ENCODE measurements around the gene TARBP2. TPM values are rescaled to one million over a fixed set of nuclear protein-coding genes. Genes with fewer than 3 reads are reported as not detected.

The TARBP2 gene
- total and polyA plus RNA-seq, 2 donors, result 38.8 to 41.2 TPM

GRCh38 chr12:53481939-53482586, 19.0 kb upstream of the TARBP2 start:
- no peaks in the 10 kb centered on the region for H3K4me1 ChIP-seq (ENCODE audit: control insufficient read depth in 2 of 2, insufficient read depth in 2 of 2, low read length in 2 of 2)
- peaks cover 84 to 95% of the 10 kb centered on the region in 2 donors for H3K36me3 ChIP-seq (ENCODE audit: control insufficient read depth in 2 of 2, insufficient read depth in 2 of 2, low read length in 1 of 2)
- H3K4me3 ChIP-seq (ENCODE audit: low read length in 2 of 2), result no peak overlapping the region
- no peaks in the 10 kb centered on the region for H3K9me3 ChIP-seq (ENCODE audit: control insufficient read depth in 2 of 2, insufficient read depth in 1 of 2, low read length in 1 of 2)
- WGBS, result 97% methylated on average over 9 of the region's 9 CpGs
- H3K27me3 ChIP-seq (ENCODE audit: control insufficient read depth in 2 of 2, insufficient read depth in 1 of 2, low read length in 1 of 2), result no peaks in the 10 kb centered on the region
- H3K27ac ChIP-seq (ENCODE audit: low read depth in 1 of 2, low read length in 1 of 2), result no peak overlapping the region
- DNase-seq (ENCODE audit: low read depth in 6 of 9, low spot score in 9 of 9), result no peak

- 97% methylated on average over 18 of the region's 18 CpGs for WGBS
- Histone ChIP-seq H3K9me3 (ENCODE audit: control insufficient read depth in 2 of 2, insufficient read depth in 1 of 2, low read length in 1 of 2) (no peaks in the 10 kb centered on the region), H3K4me1 (ENCODE audit: control insufficient read depth in 2 of 2, insufficient read depth in 2 of 2, low read length in 2 of 2) (no peaks in the 10 kb centered on the region), H3K27me3 (ENCODE audit: control insufficient read depth in 2 of 2, insufficient read depth in 1 of 2, low read length in 1 of 2) (no peaks in the 10 kb centered on the region), H3K36me3 (ENCODE audit: control insufficient read depth in 2 of 2, insufficient read depth in 2 of 2, low read length in 1 of 2) (peaks cover 88 to 96% of the 10 kb centered on the region in 2 donors), H3K27ac (ENCODE audit: low read depth in 1 of 2, low read length in 1 of 2) (no peak overlapping the region), H3K4me3 (ENCODE audit: low read length in 2 of 2) (no peak overlapping the region)
- DNase-seq (ENCODE audit: low read depth in 6 of 9, low spot score in 9 of 9), result no peak
Measured at GRCh38 chr12:53482626-53483168, 18.4 kb upstream of the TARBP2 start.

GRCh38 chr12:53483225-53483978, 17.7 kb upstream of the TARBP2 start:
- Histone ChIP-seq H3K27ac (ENCODE audit: low read depth in 1 of 2, low read length in 1 of 2) (no peak overlapping the region), H3K4me3 (ENCODE audit: low read length in 2 of 2) (no peak overlapping the region), H3K27me3 (ENCODE audit: control insufficient read depth in 2 of 2, insufficient read depth in 1 of 2, low read length in 1 of 2) (no peaks in the 10 kb centered on the region), H3K4me1 (ENCODE audit: control insufficient read depth in 2 of 2, insufficient read depth in 2 of 2, low read length in 2 of 2) (no peaks in the 10 kb centered on the region), H3K36me3 (ENCODE audit: control insufficient read depth in 2 of 2, insufficient read depth in 2 of 2, low read length in 1 of 2) (peaks cover 85 to 92% of the 10 kb centered on the region in 2 donors), H3K9me3 (ENCODE audit: control insufficient read depth in 2 of 2, insufficient read depth in 1 of 2, low read length in 1 of 2) (no peaks in the 10 kb centered on the region)
- DNase-seq (ENCODE audit: low read depth in 6 of 9, low spot score in 9 of 9), result no peak
- 95% methylated on average over 9 of the region's 9 CpGs for WGBS

GRCh38 chr12:53483979-53484377, 17.1 kb upstream of the TARBP2 start:
- Histone ChIP-seq H3K27ac (ENCODE audit: low read depth in 1 of 2, low read length in 1 of 2) (no peak overlapping the region), H3K27me3 (ENCODE audit: control insufficient read depth in 2 of 2, insufficient read depth in 1 of 2, low read length in 1 of 2) (no peaks in the 10 kb centered on the region), H3K36me3 (ENCODE audit: control insufficient read depth in 2 of 2, insufficient read depth in 2 of 2, low read length in 1 of 2) (peaks cover 80 to 86% of the 10 kb centered on the region in 2 donors), H3K9me3 (ENCODE audit: control insufficient read depth in 2 of 2, insufficient read depth in 1 of 2, low read length in 1 of 2) (no peaks in the 10 kb centered on the region), H3K4me1 (ENCODE audit: control insufficient read depth in 2 of 2, insufficient read depth in 2 of 2, low read length in 2 of 2) (no peaks in the 10 kb centered on the region), H3K4me3 (ENCODE audit: low read length in 2 of 2) (no peak overlapping the region)
- no peak for DNase-seq (ENCODE audit: low read depth in 6 of 9, low spot score in 9 of 9)
- 97% methylated on average over 4 of the region's 4 CpGs for WGBS

GRCh38 chr12:53484686-53485575, 16.2 kb upstream of the TARBP2 start:
- no peak overlapping the region for H3K4me3 ChIP-seq (ENCODE audit: low read length in 2 of 2)
- H3K27me3 ChIP-seq (ENCODE audit: control insufficient read depth in 2 of 2, insufficient read depth in 1 of 2, low read length in 1 of 2), result no peaks in the 10 kb centered on the region
- H3K9me3 ChIP-seq (ENCODE audit: control insufficient read depth in 2 of 2, insufficient read depth in 1 of 2, low read length in 1 of 2), result no peaks in the 10 kb centered on the region
- H3K27ac ChIP-seq (ENCODE audit: low read depth in 1 of 2, low read length in 1 of 2), result no peak overlapping the region
- H3K4me1 ChIP-seq (ENCODE audit: control insufficient read depth in 2 of 2, insufficient read depth in 2 of 2, low read length in 2 of 2), result no peaks in the 10 kb centered on the region
- DNase-seq (ENCODE audit: low read depth in 6 of 9, low spot score in 9 of 9), result no peak
- H3K36me3 ChIP-seq (ENCODE audit: control insufficient read depth in 2 of 2, insufficient read depth in 2 of 2, low read length in 1 of 2), result peaks cover 73 to 76% of the 10 kb centered on the region in 2 donors
- 98% methylated on average over 10 of the region's 10 CpGs for WGBS

GRCh38 chr12:53485955-53486735, 14.9 kb upstream of the TARBP2 start:
- WGBS, result 98% methylated on average over 10 of the region's 10 CpGs
- no peak for DNase-seq (ENCODE audit: low read depth in 6 of 9, low spot score in 9 of 9)
- Histone ChIP-seq H3K27me3 (ENCODE audit: control insufficient read depth in 2 of 2, insufficient read depth in 1 of 2, low read length in 1 of 2) (no peaks in the 10 kb centered on the region), H3K4me3 (ENCODE audit: low read length in 2 of 2) (no peak overlapping the region), H3K27ac (ENCODE audit: low read depth in 1 of 2, low read length in 1 of 2) (no peak overlapping the region), H3K36me3 (ENCODE audit: control insufficient read depth in 2 of 2, insufficient read depth in 2 of 2, low read length in 1 of 2) (peaks cover 62 to 64% of the 10 kb centered on the region in 2 donors), H3K4me1 (ENCODE audit: control insufficient read depth in 2 of 2, insufficient read depth in 2 of 2, low read length in 2 of 2) (no peaks in the 10 kb centered on the region), H3K9me3 (ENCODE audit: control insufficient read depth in 2 of 2, insufficient read depth in 1 of 2, low read length in 1 of 2) (no peaks in the 10 kb centered on the region)

GRCh38 chr12:53486736-53487487, 14.2 kb upstream of the TARBP2 start:
- 95% methylated on average over 17 of the region's 17 CpGs for WGBS
- Histone ChIP-seq H3K9me3 (ENCODE audit: control insufficient read depth in 2 of 2, insufficient read depth in 1 of 2, low read length in 1 of 2) (no peaks in the 10 kb centered on the region), H3K36me3 (ENCODE audit: control insufficient read depth in 2 of 2, insufficient read depth in 2 of 2, low read length in 1 of 2) (peaks cover 55 to 57% of the 10 kb centered on the region in 2 donors), H3K27me3 (ENCODE audit: control insufficient read depth in 2 of 2, insufficient read depth in 1 of 2, low read length in 1 of 2) (no peaks in the 10 kb centered on the region), H3K4me1 (ENCODE audit: control insufficient read depth in 2 of 2, insufficient read depth in 2 of 2, low read length in 2 of 2) (peaks cover 0 to under 1% of the 10 kb centered on the region in 2 donors), H3K4me3 (ENCODE audit: low read length in 2 of 2) (no peak overlapping the region), H3K27ac (ENCODE audit: low read depth in 1 of 2, low read length in 1 of 2) (peak overlapping the region in 1 of 2 donors; percentile 26)
- no peak for DNase-seq (ENCODE audit: low read depth in 6 of 9, low spot score in 9 of 9)
